ENCODE results near the gene LRRC49.

DNA sequence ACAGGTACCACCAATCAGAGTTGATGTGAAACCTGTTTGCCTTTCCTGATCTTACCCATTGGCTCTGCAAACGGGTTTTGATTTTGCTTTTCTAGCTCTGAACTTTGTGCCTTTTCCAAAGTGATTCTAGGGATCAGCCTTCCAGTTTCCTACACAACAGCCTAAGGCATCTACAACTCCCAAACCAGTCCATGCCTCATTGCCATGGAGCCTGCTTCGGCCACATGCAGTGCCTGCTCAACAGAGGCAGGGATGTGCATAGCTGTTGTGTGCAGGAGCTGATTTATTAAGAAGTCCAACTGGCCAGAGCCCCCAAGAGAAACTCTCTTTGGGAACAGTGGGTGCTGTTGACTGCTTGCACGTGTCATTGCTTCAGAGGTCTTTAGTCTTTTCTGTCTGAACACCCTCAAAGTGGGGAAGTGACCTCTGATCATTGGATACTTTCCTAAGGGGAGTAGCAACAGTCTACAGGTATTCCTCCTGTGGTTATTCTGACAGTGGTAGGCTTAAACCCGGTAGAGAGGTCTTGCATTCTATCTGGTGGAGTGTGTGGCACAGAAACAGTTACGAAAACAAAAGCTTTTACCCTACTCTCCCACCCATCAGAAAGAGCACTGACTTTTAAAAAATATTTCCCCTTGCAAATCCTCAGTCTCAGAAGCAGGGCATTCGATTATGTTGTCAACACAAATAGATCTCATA lies 186.0 kb downstream of the LRRC49 start:
- TF ChIP-seq, protein P1, sequence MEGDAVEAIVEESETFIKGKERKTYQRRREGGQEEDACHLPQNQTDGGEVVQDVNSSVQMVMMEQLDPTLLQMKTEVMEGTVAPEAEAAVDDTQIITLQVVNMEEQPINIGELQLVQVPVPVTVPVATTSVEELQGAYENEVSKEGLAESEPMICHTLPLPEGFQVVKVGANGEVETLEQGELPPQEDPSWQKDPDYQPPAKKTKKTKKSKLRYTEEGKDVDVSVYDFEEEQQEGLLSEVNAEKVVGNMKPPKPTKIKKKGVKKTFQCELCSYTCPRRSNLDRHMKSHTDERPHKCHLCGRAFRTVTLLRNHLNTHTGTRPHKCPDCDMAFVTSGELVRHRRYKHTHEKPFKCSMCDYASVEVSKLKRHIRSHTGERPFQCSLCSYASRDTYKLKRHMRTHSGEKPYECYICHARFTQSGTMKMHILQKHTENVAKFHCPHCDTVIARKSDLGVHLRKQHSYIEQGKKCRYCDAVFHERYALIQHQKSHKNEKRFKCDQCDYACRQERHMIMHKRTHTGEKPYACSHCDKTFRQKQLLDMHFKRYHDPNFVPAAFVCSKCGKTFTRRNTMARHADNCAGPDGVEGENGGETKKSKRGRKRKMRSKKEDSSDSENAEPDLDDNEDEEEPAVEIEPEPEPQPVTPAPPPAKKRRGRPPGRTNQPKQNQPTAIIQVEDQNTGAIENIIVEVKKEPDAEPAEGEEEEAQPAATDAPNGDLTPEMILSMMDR (IDR thresholded peaks at IDR 0.05; ENCODE audit: extremely low read depth in 1 of 2, insufficient read depth in 1 of 2, low read depth in 1 of 2, low read length in 2 of 2), result no peak
- TF ChIP-seq POLR2A (IDR thresholded peaks at IDR 0.05; ENCODE audit: low read depth, low read length) (no peak), POLR2AphosphoS5 (IDR thresholded peaks at IDR 0.05; ENCODE audit: insufficient read depth, low read depth, low read length) (no peak), GATA2 (IDR thresholded peaks at IDR 0.05; ENCODE audit: insufficient read depth, insufficient read length, low read depth, low read length) (no peak), JUN (IDR thresholded peaks at IDR 0.05; ENCODE audit: borderline replicate concordance, insufficient read depth, insufficient read length, low read depth) (no peak), EZH2 (IDR thresholded peaks at IDR 0.05; ENCODE audit: borderline replicate concordance, low read depth, low read length, severe bottlenecking) (no peak), MYC (IDR thresholded peaks at IDR 0.05; ENCODE audit: low read depth, low read length) (no peak), FOS (IDR thresholded peaks at IDR 0.05; ENCODE audit: borderline replicate concordance, insufficient read depth, low read length) (no peak)
- TF ChIP-seq, protein P2, sequence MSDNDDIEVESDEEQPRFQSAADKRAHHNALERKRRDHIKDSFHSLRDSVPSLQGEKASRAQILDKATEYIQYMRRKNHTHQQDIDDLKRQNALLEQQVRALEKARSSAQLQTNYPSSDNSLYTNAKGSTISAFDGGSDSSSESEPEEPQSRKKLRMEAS (IDR thresholded peaks at IDR 0.05; ENCODE audit: insufficient read depth, insufficient read length), result no peak
